Dendritic cell treated with granulocyte-macrophage colony-stimulating factor and Interleukin-4, amounts not matched to agents 40 ng/mL and 50 ng/mL, for 4 days (primary cell): ENCODE results near the gene SUPT6H.
A peak's percentile ranks its signal among the peaks of the same experiment; 100 is the strongest.
"Not testable (repeated sequence)": the region's sequence is repeated elsewhere in the genome, so short reads cannot be mapped to it uniquely, and the experiment has no call there.

Experiments
- H3K27ac Mint-ChIP-seq: one replicate; pipeline ENCODE4 v1.8.0; 2022; ENCODE audit warnings: mild to moderate bottlenecking, mixed read lengths
- H3K27me3 Mint-ChIP-seq: one replicate; pipeline ENCODE4 v1.8.0; 2022; ENCODE audit warnings: mild to moderate bottlenecking, mixed read lengths
- H3K36me3 Mint-ChIP-seq: one replicate; pipeline ENCODE4 v1.8.0; 2022; ENCODE audit warnings: low read depth, mixed read lengths
- H3K4me1 Mint-ChIP-seq: one replicate; pipeline ENCODE4 v1.8.0; 2022; ENCODE audit warnings: low read depth, mixed read lengths
- H3K4me3 Mint-ChIP-seq: one replicate; pipeline ENCODE4 v1.8.0; 2022; ENCODE audit warnings: mild to moderate bottlenecking, moderate library complexity, mixed read lengths
- H3K9me3 Mint-ChIP-seq: one replicate; pipeline ENCODE4 v1.8.0; 2022; ENCODE audit warnings: mixed read lengths
- intact Hi-C: fragments of 100-400 bp; cut with micrococcal nuclease; formaldehyde crosslinking; loops from one replicate; pipeline ENCODE4 v1.15.0; 2022

SUPT6H gene

DNA sequence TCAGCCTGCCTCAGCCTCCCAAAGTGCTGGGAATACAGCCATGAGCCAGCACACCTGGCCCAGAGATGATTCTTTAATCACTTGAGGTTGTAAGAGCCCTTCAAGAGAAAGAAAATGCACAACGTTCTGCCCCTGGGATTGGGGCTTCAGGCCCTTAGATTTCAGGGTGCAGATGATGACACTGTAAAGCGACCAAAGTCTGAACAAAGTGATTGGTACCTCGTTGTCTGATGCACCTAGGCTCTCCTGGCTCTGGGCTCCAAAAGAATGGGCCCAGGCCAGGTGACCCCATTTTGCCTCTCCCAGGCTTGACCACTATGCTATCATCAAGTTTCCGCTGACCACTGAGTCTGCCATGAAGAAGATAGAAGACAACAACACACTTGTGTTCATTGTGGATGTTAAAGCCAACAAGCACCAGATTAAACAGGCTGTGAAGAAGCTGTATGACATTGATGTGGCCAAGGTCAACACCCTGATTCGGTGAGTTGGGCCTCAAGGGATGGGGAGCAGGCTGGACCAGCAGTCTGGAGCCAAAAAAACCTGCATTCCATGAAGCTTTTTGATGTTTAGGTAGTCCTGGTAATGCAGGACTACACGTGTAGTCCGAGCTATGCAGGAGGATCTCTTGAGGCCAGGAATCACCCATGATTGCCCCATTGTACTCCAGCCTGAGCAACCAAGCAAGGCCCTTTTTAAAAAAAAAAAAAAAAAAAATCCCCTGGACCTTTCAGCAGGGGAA, 60.6 kb downstream of the SUPT6H start:
- Mint-ChIP-seq H3K27me3 (peaks cover 2% of the 10 kb centered on the region), H3K9me3 (no peaks in the 10 kb centered on the region), H3K27ac (no peak overlapping the region), H3K4me1 (peaks cover 67% of the 10 kb centered on the region), H3K4me3 (no peak overlapping the region), H3K36me3 (peaks cover 70% of the 10 kb centered on the region)
- intact Hi-C loops = no loop called here

DNA sequence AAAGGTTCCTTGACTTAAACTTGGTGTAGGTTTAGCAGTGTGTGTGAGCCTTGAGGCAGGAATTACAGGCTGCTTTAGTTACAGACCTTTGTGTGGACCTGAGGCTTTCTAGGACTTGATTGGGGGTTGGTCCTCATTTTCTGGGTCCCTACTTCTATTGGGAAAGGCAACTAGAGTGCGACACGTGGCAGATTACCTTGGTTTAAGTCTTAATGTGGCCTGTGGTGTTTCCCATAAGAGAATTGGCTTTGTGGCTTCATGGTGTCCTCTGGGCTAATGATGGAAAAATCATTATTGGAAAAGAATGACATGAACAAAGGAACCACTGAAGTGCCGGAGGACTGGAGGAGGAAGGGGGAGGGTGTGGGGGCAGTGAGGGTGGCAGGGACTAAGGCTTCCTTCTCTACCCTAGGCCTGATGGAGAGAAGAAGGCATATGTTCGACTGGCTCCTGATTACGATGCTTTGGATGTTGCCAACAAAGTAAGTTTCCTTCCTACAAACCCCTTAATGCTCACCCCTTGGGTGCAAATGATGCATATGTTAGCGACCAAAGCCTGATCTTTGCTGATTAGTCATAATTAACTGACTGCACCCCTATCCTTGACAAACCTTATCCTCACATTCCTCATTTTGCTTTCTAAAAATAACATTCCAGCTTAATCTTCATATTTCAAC, 61.3 kb downstream of the SUPT6H start:
- peaks cover 64% of the 10 kb centered on the region for H3K36me3 Mint-ChIP-seq
- intact Hi-C loops = no loop called here

DNA sequence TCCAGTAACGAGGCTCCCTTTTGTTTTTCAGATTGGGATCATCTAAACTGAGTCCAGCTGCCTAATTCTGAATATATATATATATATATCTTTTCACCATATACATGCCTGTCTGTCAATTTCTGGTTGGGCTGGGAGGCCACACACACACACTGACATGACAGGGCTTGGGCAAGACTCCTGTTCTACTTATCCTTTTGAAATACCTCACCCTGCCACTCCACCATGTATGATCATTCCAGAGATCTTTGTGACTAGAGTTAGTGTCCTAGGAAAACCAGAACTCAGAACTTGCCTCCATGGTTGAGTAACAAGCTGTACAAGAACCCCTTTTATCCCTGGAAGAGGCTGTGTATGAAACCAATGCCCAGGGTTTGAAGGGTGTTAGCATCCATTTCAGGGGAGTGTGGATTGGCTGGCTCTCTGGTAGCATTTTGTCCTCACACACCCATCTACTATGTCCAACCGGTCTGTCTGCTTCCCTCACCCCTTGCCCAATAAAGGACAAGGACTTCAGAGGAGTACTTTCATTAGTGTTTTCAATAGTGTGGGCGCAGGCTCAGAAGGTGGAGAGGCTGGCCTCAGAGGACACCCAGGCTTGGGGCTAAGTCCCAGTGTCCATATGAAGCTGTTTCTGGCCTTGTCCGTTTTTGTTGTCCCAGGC, 62.0 kb downstream of the SUPT6H start:
- H3K4me3 Mint-ChIP-seq, H3K27me3 Mint-ChIP-seq, intact Hi-C loops, H3K9me3 Mint-ChIP-seq: not testable (repeated sequence)
- Mint-ChIP-seq H3K4me1 (peaks cover 63% of the 10 kb centered on the region), H3K36me3 (peaks cover 64% of the 10 kb centered on the region), H3K27ac (peak overlapping the region; percentile 28)

More for the DNA sequence above, 61.3 kb downstream of the SUPT6H start:
- H3K27ac Mint-ChIP-seq = no peak overlapping the region
- H3K4me1 Mint-ChIP-seq = peaks cover 67% of the 10 kb centered on the region
- H3K9me3 Mint-ChIP-seq = no peaks in the 10 kb centered on the region
- H3K4me3 Mint-ChIP-seq = no peak overlapping the region
- peaks cover 2% of the 10 kb centered on the region for H3K27me3 Mint-ChIP-seq

DNA sequence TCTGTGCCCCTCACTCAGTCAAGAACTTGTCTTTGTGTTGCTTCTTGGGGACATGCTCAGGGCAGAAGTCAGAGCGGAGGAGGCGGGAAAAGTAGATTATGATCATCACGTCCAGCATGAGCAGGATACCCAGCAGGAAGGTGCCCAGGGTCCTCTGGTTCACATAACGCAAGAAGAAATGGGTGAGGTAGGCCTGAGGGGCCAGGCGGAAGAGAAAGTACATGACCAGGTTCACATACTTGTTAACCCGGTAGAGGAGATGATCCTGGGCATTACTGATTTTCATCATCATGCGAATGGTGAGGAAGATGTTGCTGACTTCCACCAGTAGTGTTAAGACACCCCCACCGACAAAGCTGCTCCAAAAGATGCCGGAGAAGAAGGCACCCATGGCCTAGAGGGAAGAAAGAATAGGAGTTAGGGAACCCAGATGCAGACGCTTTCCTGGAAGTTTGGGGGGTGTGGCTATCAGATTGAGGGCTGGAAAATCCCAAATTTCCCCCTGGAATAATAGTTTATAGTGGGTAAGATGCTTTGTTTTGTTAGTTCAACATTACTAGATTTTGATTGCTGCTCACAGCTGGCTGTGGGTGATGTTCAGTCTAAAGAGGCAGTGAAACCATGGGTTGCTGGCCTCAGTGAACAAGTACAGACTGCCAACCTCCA, 62.6 kb downstream of the SUPT6H start:
- Mint-ChIP-seq H3K27ac (peak overlapping the region; percentile 28), H3K9me3 (no peaks in the 10 kb centered on the region), H3K4me3 (peak overlapping the region; percentile 96), H3K4me1 (peaks cover 65% of the 10 kb centered on the region), H3K36me3 (peaks cover 64% of the 10 kb centered on the region), H3K27me3 (peaks cover 2% of the 10 kb centered on the region)
- intact Hi-C loops = loop anchor here (5.0 kb wide), 1 partner anchor 38 kb away; no protein-coding TSS in a partner anchor

DNA sequence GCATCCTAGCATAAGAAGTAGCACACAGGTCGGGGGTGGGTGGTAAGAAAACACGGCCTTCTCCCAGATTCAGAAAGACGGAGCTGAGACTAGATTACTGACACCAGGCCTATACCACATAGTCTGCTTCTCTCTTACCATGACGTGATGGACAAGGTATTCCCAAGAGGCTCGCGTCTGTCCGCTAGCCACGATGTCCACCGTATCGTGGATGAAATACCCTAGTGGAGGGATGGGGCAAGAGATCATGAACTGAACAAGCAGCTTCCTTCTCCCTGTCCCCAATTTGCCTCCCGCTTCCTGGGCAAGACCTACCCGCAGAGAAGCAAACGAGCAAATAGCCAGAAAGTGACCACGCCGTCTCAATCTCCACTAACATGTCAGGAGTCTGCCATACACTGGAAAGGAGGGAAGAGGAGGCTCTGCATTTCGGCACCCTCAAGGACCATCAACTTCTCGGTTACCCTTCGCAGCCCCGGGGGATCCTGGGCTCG, 63.2 kb downstream of the SUPT6H start:
- intact Hi-C loops = loop anchor here (5.0 kb wide), 1 partner anchor 37 kb away; no protein-coding TSS in a partner anchor
- peak overlapping the region; percentile 83 for H3K27ac Mint-ChIP-seq
- H3K4me1 Mint-ChIP-seq = peaks cover 70% of the 10 kb centered on the region
- peaks cover 2% of the 10 kb centered on the region for H3K27me3 Mint-ChIP-seq
- no peaks in the 10 kb centered on the region for H3K9me3 Mint-ChIP-seq
- H3K4me3 Mint-ChIP-seq = peak overlapping the region; percentile 96
- H3K36me3 Mint-ChIP-seq = peaks cover 58% of the 10 kb centered on the region

DNA sequence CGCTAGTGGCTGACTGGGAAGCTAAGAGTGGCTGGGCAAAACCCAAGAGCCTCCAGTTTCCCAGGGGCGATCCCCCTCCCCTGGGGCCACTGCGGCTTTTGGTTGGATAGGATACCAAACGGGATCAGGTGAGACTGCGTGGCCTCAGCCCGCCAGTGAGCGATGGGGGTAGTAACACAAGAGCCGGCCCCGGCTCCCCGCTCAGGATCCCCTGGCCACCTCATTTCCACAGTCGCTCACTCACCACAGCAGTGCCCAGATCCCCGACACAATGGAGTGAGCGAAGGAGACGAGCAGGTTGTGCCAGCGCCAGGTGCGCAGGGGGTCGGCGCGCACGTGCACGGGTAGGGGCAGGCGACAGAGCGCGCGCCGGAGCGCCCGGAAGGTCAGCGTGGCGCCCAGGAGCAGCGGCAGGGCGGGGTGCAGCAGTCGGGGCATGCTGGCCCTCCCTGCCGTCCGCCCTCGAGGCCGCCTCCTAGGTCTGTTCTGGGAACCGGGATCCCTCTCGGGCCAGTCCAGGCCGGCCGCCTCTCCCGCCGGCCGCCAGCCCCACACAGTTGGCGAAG, 63.7 kb downstream of the SUPT6H start:
- Mint-ChIP-seq H3K9me3 (no peaks in the 10 kb centered on the region), H3K36me3 (peaks cover 53% of the 10 kb centered on the region), H3K4me1 (peaks cover 65% of the 10 kb centered on the region), H3K4me3 (peak overlapping the region; percentile 96), H3K27ac (peak overlapping the region; percentile 83), H3K27me3 (peaks cover 2% of the 10 kb centered on the region)
- intact Hi-C loops = loop anchor here (2.0 to 5.0 kb wide), 2 partner anchors 37 to 223 kb away; no protein-coding TSS in a partner anchor

DNA sequence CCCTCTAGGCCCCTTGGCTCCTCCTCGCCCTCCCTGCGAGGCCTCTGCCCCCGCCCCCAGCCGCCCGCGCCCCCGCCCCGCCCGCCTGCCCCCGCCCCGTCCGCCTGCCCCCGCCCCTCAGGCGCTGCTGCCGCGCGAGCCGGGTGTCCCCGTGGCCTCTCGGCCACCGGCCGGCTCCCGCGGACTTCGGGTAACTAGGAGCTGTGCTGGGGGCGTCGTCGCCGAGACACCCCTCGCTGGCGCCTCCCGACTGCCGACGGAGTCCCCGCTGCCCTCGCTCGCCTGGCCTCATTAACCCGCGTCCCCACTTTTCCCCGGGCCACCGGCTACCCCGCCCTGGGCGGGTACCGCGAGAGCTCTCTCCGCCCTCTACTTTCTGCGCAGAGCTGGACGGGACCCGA, 64.2 kb downstream of the SUPT6H start, which contains the start of gene TLCD1:
TSS of gene TLCD1 (minus strand) at position 8 of the 401 bp plus-strand sequence. CDS start 136 bp downstream, outside the sequence.
- Mint-ChIP-seq H3K27ac (peak within 1 kb of the TSS; percentile 83), H3K4me3 (peak within 1 kb of the TSS; percentile 96), H3K4me1 (peaks cover 60% of the 10 kb centered on the region), H3K27me3 (peaks cover 2% of the 10 kb centered on the region), H3K9me3 (no peaks in the 10 kb centered on the region), H3K36me3 (peaks cover 48% of the 10 kb centered on the region)
- intact Hi-C loops = loop anchor here (2.0 to 5.0 kb wide), 2 partner anchors 36 to 223 kb away; no protein-coding TSS in a partner anchor

DNA sequence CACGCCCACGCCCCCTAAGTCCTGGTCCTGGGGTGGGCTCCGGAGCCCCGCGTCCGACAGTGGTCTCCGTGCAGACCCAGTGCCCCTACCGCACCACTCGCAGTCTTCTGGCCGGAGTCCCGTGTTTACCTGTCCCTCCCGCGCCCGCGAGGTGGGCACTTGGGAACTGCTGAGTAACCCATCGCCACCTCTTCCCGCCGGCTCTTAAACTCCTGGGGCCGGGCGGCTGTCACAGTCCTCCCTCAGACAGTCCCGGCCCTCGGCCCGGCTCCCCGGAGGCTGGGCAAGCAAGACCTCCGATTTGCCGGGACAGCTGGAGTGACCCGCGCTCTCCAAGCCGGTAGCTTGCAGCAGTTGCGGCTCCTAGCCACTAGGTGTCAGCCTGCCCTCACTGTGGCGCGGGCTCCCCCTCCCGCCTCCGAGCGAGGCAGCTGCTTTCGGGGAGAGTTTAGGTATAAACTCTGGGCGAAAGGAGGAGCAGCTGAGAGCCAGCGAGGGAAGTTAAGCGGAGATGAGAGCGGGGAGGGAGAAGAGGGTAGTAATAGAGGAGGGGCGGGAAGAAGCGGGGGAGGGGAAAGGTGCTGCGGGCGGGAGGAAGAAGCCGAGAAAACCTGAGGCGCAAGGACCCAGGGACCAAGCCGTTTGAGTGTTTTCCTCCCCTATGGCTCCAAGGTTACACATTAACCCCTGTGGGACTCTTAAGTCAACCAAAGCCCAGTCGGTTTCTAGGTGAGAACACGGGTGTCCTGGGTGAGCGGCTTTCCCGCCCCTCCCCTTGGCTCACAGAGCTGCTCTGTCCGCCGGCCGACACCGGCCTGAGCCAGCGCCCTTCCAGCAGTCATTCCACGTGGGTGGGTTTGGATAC, 64.9 kb downstream of the SUPT6H start:
- Mint-ChIP-seq H3K27ac (peak overlapping the region; percentile 83), H3K27me3 (peaks cover 2% of the 10 kb centered on the region), H3K36me3 (peaks cover 42% of the 10 kb centered on the region), H3K4me1 (peaks cover 55% of the 10 kb centered on the region), H3K4me3 (peak overlapping the region; percentile 96), H3K9me3 (no peaks in the 10 kb centered on the region)
- intact Hi-C loops = loop anchor here (1.0 to 5.0 kb wide), 3 partner anchors 23 to 222 kb away; no protein-coding TSS in a partner anchor

DNA sequence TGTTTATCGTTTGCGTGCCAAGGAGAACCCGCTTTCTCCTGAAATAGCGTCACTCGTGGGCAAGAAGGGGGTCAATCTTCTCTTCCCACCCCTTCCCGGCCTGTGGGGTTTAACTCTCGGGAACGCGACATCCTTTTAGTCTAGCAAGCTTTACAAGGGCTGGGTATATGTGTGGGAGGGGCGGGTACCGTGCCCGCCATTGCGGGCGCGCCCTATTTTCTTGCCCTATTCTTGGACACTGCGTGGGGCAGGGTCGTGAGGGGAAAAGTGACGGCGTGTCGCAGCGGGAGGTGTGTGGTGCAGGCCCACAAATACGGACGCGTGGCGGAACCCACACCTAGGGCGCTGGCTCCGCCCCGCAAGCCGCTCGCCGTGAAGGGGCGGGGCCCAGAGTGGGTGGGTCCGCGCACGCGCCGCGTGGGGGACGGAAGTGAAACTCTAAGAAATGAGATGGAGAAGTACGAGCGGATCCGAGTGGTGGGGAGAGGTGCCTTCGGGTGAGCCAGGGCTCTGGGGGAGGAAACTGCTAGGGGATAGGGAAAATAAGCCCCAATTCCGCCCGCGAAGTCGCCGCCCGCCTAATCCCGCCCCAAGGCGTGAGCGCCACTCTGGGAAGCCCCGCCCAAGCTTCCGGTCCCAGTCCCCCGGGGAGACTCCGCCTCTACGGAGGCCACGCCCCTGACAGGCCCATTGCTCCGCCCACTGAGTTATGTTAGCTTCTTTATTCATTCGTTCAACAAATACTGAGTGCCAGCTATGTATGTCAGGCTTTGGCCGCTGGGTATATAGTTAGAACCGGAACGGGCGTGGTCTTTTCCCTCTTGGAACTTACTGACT, 66.6 kb downstream of the SUPT6H start, which contains the start of gene NEK8:
TSS of gene NEK8 (plus strand) at position 425 of the 837 bp plus-strand sequence. CDS start at position 451, 26 bp downstream.
- peak within 1 kb of the TSS; percentile 81 for H3K27ac Mint-ChIP-seq
- intact Hi-C loops = loop anchor here (1.0 to 5.0 kb wide), 2 partner anchors 15 to 34 kb away; no protein-coding TSS in a partner anchor
- H3K36me3 Mint-ChIP-seq = peaks cover 24% of the 10 kb centered on the region
- H3K9me3 Mint-ChIP-seq = no peaks in the 10 kb centered on the region
- H3K4me1 Mint-ChIP-seq = peaks cover 53% of the 10 kb centered on the region
- H3K27me3 Mint-ChIP-seq = peaks cover 2% of the 10 kb centered on the region
- H3K4me3 Mint-ChIP-seq = peak within 1 kb of the TSS; percentile 96

DNA sequence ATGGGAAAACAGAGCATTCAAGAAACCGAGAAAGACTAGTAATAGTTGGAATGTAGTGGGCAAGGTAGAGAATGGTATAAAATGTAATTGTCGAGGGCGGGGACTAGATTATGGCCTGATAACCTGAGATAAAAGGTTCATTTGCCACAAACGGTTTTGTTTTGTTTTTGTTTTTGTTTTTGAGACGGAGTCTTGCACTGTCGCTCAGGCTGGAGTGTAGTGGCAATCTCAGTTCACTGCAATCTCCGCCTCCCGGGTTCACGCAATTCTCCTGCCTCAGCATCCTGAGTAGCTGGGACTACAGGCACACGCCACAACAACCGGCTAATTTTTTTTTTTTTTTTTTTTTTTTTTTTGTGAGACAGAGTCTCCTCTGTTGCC, 67.9 kb downstream of the SUPT6H start:
- no peaks in the 10 kb centered on the region for H3K9me3 Mint-ChIP-seq
- peaks cover 11% of the 10 kb centered on the region for H3K36me3 Mint-ChIP-seq
- H3K27ac Mint-ChIP-seq = peak overlapping the region; percentile 81
- intact Hi-C loops = loop anchor here (5.0 kb wide), 1 partner anchor 32 kb away; no protein-coding TSS in a partner anchor
- no peak overlapping the region for H3K4me3 Mint-ChIP-seq
- H3K27me3 Mint-ChIP-seq = peaks cover 2% of the 10 kb centered on the region
- H3K4me1 Mint-ChIP-seq = peaks cover 39% of the 10 kb centered on the region

DNA sequence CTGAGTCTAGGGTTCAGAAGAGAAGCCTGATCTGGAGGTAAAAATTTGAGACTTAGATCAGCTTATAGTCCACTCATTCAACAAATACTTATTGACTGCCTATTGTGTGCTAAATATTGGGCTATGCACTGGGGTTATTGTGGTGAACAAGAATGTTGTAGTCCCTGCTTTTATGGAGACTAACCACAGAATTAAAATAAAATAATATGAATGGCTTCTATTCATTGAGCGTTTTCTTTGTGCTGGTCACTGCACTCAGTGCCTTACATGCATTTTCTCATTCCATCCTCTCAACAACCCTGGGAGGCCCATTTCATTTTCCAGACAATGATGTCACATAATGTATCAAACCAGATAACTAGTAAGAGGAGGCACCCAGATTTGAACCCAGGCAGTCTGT, 71.3 kb downstream of the SUPT6H start:
- no peaks in the 10 kb centered on the region for H3K36me3 Mint-ChIP-seq
- no peak overlapping the region for H3K27ac Mint-ChIP-seq
- no peaks in the 10 kb centered on the region for H3K9me3 Mint-ChIP-seq
- intact Hi-C loops = no loop called here
- H3K4me1 Mint-ChIP-seq = peaks cover 13% of the 10 kb centered on the region
- H3K4me3 Mint-ChIP-seq = no peak overlapping the region
- peaks cover 5% of the 10 kb centered on the region for H3K27me3 Mint-ChIP-seq
